Measurements from ENCODE around the gene IL4R.
"Not testable (repeated sequence)": the region's sequence is repeated elsewhere in the genome, so short reads cannot be mapped to it uniquely, and the experiment has no call there.

Gene IL4R

DNA sequence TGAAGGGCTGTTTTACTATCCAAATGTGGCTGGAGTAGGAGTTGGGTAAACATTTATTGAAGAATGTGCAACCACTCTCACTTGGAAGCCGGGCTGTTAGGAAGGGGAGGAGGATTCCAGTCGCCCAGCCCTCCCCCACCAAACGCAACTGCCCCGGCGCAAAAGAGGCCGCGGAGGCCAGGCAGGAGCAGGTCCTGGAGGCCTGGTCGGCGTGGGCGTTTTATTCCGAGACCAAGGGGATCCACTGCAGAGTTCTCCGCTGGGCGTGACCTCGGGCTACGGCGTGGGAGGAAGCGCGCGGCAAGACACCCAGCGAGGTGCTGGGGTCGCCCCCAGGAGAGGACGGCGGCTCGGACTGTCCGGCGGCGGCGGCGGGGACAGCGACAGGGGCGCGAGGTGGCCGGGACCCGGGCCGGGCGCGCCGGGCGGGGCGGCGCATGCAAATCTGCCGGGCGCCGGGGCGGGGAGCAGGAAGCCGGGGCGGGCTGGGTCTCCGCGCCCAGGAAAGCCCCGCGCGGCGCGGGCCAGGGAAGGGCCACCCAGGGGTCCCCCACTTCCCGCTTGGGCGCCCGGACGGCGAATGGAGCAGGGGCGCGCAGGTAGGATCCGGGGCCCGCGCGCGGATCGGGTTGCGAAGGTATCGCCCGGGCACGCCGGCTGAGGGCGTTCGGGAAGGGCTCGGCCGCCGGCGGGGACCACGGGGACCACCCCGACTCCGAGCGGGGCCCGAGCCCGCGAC is at the start of gene IL4R:
Gene IL4R, plus strand, starts transcription at position 553 of the 739 bp plus-strand sequence. CDS start 26,230 bp downstream, outside the sequence.
- peak; percentile 88 for DNase-seq

DNA sequence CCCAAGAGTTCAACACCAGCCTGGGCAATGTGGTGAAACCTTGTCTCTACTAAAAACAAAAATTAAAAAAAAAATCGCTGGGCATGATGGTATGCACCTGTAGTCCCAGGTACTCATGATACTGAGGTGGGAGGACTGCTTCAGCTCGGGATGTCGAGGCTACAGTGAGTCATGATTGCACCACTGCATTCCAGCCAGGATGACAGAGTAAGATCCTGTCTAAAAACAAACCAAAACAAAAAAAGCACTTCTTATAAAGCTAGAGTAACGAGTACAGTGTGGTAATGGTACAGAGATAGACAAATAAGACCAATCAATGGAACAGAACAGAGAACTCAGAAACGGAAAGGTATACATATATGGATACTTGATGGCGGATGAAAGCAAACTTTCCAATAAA is 49.6 kb upstream of the IL4R start:
- DNase-seq, result no peak

GRCh38 chr16:27265982-27266381 is 47.8 kb upstream of the IL4R start:
- DNase-seq, result no peak

- DNase-seq, result no peak
These were observed 46.6 kb upstream of the IL4R start for GRCh38 chr16:27267037-27267677.

DNA sequence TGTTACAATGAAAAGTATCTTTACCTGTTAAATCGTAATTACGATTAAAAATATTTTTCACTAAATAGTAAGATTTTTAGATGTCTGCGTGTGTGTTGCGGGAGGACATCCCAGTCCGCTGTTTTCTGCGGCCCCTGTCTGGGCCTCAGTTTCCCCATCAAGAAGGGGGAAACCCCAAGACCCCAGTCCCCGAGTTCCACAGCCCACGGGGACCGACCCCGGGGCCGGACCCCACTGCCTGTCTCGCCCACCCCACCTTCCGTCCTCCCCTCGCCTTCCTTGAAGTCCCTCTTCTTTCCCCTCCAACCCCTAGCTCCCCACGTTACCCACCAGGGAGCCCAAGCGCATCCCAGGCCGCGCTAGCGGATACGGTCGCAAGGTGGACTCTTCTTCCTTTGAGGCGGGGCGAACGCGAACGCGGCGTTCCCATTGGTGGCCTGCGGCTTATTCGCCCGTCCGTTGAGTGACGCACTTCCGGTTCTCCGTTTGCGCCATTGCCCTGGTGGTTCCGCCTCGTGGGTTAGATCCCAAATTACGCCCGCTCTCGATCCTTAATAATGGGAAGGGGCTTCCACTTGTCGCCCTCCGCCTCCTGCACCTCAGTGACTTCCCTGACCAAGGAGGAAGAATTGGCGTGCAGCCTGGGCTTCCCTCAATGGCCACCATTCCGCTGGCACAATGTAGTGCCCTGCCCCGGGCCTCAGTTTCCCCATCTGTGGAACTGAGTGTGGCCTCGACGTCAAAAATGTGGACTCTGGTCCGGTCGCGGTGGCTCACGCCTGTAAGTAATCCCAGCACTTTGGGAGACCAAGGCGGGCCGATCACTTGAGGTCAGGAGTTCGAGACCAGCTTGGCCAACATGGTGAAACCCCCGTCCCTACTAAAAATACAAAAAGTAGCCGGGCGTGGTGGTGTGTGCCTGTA is 45.1 kb upstream of the IL4R start, which contains the start of gene NSMCE1:
Gene NSMCE1, minus strand, starts transcription at position 397 of the 924 bp plus-strand sequence. CDS start 11,202 bp downstream, outside the sequence.
- peak; percentile 99 for DNase-seq

GRCh38 chr16:27269300-27270150 is 44.2 kb upstream of the IL4R start:
- no peak for DNase-seq

GRCh38 chr16:27270349-27270748 is 43.4 kb upstream of the IL4R start:
- no peak for DNase-seq

GRCh38 chr16:27272076-27272475 is 41.7 kb upstream of the IL4R start:
- DNase-seq, result no peak

DNA sequence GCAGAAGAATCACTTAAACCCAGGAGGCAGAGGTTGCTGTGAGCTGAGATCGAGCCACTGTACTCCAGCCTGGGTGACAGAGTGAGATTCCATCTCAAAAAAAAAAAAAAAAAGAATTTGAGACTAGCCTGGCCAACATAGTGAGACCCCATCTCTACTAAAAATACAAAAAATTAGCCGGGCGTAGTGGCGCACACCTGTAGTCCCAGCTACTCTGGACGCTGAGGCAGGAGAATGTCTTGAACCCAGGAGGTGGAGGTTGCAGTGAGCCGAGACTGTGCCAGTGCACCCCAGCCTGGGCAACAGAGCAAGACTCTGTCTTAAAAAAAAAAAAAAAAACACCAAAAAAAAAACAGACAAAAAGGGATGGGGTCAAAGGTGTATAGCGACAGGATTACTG is 41.1 kb upstream of the IL4R start:
- not testable (repeated sequence) for DNase-seq

DNA sequence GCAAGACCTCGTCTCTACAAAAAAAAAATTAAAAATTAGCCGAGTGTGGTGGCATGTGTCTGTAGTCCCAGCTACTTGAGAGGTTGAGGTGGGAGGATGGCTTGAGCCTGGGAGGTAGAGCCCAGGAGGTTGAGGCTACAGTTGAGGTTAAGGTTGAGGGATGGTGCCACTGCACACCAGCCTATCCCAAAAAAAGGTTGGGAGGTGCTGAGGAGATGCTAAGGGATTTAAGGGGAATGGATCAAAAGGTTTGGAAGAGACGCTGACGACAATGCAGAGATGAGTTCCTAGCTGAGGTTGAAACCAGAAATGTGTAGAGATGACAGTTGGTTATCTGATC is 40.5 kb upstream of the IL4R start:
- no peak for DNase-seq

DNA sequence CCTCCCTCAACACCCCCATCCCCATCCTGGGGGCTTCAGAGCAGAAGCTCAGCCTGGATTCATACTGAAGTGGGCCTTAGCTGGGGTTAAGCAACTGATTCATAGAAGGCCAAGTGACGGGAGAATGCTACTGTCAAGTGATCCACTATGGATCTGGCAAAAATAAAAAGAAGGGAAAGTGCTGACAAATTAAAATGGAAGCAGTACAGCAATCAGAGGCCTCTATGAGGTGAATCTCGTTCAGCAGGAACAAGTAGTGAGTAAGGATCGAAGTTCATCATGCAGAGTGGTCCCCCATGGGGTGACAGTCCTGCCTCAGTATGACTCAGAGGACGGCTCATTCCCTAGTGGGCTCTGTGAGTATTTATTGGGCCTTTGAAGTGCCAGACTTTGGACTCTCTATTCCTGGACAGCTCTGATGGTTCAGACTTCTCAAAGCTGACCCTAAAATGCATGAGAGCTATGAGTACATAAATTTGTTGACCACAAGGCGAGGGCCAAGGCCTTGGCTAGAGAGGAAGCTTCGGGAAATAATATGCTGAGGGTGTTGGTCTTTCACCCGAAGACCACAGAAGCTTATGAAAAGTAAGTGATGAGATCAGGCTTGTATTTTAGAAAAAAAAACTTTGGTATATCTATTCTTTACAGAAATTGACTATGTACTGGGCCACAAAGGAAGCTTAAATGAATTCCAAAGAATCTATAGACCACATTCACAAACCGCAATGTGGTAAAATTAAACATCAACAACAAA is 39.9 kb upstream of the IL4R start:
- peak; percentile 78 for DNase-seq

DNA sequence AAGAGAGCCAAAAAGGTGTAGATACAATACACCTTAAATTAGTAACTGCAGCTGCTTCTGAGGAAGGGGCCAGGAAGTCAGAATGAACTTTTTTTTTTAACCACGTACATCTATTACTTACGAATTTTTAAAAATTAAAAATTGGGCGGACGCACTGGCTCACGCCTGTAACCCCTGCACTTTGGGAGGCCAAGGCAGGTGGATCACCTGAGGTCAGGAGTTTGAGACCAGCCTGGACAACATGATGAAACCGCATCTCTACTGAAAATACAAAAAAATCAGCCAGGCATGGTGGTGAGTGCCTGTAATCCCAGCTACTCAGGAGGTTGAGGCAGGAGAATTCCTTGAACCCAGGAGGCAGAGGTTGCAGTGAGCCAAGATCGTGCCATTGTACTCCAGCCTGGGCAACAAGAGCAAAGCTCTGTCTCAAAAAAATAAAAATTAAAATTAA is 39.3 kb upstream of the IL4R start:
- DNase-seq, result not testable (repeated sequence)

GRCh38 chr16:27275394-27275793 is 38.4 kb upstream of the IL4R start:
- no peak for DNase-seq

DNA sequence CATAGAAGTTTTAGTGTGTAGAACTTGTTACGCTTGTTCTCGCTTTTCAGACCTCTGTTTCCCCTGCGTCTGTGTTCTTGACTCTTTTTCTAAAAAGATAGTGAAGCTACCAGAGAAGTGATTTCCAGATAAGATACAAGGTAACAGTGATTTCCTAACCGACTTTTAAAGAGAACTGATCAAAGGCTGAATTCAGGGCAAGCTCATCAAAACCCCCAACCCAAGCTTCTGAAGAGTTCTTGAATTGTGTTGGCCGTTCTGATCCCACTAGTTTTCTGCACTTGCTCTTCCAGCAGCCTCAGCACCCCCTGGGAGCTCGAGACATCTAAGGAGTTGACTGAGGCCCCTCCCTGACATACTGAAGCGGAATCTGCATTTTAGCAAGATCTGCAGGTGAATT is 32.5 kb upstream of the IL4R start:
- peak; percentile 35 for DNase-seq

- no peak for DNase-seq
These were observed 28.7 kb upstream of the IL4R start for GRCh38 chr16:27284865-27285675.

DNA sequence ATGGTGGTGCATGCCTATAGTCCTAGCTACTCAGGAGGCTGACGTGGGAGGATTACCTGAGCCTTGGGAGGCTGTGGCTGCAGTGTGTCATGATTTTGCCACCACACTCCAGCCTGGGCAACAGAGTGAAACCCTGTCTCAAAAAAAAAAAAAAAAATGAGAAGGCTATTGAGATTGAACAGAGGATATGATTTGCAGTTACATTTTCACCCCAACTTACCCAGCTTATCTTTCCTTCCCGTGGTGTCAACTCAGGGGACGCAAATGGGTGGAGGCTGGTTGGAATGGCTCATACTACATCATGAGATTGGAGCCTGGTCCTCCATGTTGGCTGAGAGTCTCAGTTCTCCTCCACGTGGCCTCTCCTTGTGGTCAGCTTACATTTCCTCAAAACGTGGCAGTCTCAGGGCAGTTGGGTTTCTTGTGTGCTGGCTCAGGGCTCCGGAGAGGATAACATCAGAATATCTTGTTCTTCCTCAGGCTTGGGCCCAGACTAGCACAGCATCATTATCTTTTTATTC is 28.0 kb upstream of the IL4R start:
- peak; percentile 55 for DNase-seq

DNA sequence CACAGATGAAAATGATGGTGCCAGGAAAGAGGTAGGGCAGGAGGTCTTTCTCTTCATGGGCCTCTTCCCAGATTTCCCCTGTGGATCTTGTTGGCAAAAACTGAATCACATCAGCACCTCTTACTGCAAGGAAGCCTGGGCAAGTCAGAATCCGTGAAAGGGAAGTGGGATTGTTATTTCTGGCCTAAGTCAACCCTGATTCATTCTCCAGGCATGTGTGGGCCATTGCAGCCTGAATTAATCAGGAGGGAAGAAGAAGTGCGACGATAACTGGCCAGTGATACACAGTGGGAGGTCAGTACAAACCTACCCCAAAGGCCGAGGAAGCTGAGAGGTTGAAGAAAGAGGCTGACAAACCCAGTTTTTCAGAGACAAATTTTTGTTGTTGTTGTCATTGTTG is 27.3 kb upstream of the IL4R start:
- DNase-seq, result no peak

GRCh38 chr16:27287051-27287811 is 26.5 kb upstream of the IL4R start:
- no peak for DNase-seq

GRCh38 chr16:27287887-27288286 is 25.9 kb upstream of the IL4R start:
- DNase-seq, result no peak

- not testable (repeated sequence) for DNase-seq
These were observed 25.5 kb upstream of the IL4R start for GRCh38 chr16:27288313-27288712.
